GM13976 (cell line): Measurements from ENCODE around the gene CDH13.

Experiments
- DNase-seq: peaks from one replicate; pipeline ENCODE4 v3.0.0; 2012; ENCODE audit warnings: low spot score
- CTCF ChIP-seq: IDR thresholded peaks from 2 replicates; pipeline ENCODE4 v1.5.1; 2012; ENCODE audit warnings: borderline replicate concordance, mild to moderate bottlenecking; ENCODE audit not compliant: insufficient read depth; ENCODE audit errors: extremely low read depth, missing control alignments, control extremely low read depth
- in situ Hi-C: fragments of 300-500 bp; cut with MboI; formaldehyde crosslinking; loops from one replicate; pipeline ENCODE4 v1.12.0; 2022; ENCODE audit warnings: low sequenced_read_pairs, mixed read lengths, inconsistent platforms; ENCODE audit not compliant: unreplicated experiment

CDH13 gene

GRCh38 chr16:83248735-83249463, 622.1 kb downstream of the CDH13 start:
- in situ Hi-C loops: no loop called here
- no peak for TF ChIP-seq CTCF
- no peak for DNase-seq

GRCh38 chr16:83253521-83253920, 626.8 kb downstream of the CDH13 start:
- DNase-seq: no peak
- in situ Hi-C loops: no loop called here
- TF ChIP-seq CTCF: no peak

- in situ Hi-C loops: no loop called here
- no peak for DNase-seq
- no peak for TF ChIP-seq CTCF
Observed at GRCh38 chr16:83258366-83258928, 631.7 kb downstream of the CDH13 start.

GRCh38 chr16:83266848-83267553, 640.2 kb downstream of the CDH13 start:
- no peak for DNase-seq
- no peak for TF ChIP-seq CTCF
- in situ Hi-C loops: no loop called here

- in situ Hi-C loops: no loop called here
- no peak for DNase-seq
- no peak for TF ChIP-seq CTCF
Observed at GRCh38 chr16:83268169-83268568, 641.4 kb downstream of the CDH13 start.

GRCh38 chr16:83269048-83269447, 642.3 kb downstream of the CDH13 start:
- DNase-seq: no peak
- in situ Hi-C loops: no loop called here
- TF ChIP-seq CTCF: no peak
